Sigmoid colon (tissue), 7 donors: Measurements from ENCODE around the gene JPT2. TPM values are rescaled to one million over a fixed set of nuclear protein-coding genes. Genes with fewer than 3 reads are reported as not detected.

Experiments used
- DNase-seq: peaks from one replicate; pipeline ENCODE4 v3.0.0-alpha.2; 2019
- H3K27ac ChIP-seq, 4 donors: fragments of 200-600 bp; sonication (generic); one replicate each; pipeline ENCODE4 v1.5.1; 2016 to 2019; ENCODE audit warnings: mild to moderate bottlenecking in 1 of 4
- H3K27me3 ChIP-seq, 3 donors: fragments of 200-600 bp; sonication (generic); one replicate each; pipeline ENCODE4 v1.5.1; 2019; ENCODE audit warnings: mild to moderate bottlenecking in 1 of 3
- H3K36me3 ChIP-seq, 4 donors: fragments of 200-600 bp; sonication (generic); one replicate each; pipeline ENCODE4 v1.5.1; 2016 to 2019
- H3K4me1 ChIP-seq, 4 donors: fragments of 200-600 bp; sonication (generic); one replicate each; pipeline ENCODE4 v1.5.1; 2017 to 2019
- H3K4me3 ChIP-seq, 4 donors: fragments of 200-600 bp; sonication (generic); one replicate each; pipeline ENCODE4 v1.5.1; 2017 to 2019; ENCODE audit warnings: mild to moderate bottlenecking in 2 of 4, moderate library complexity in 1 of 4
- H3K9me3 ChIP-seq, 4 donors: fragments of 200-600 bp in 3 of 4; sonication (generic) in 3 of 4; one replicate each; pipeline versions ENCODE4 v1.5.1 to v1.6.1; 2013 to 2019
- EP300 ChIP-seq, 4 donors: sonication (generic); formaldehyde crosslinking; IDR thresholded peaks; one replicate each; pipeline ENCODE4 v1.6.1; 2017; ENCODE audit warnings: antibody characterized with exemption in 4 of 4
- POLR2A ChIP-seq, 2 donors: fragments of 450-650 bp; IDR thresholded peaks; one replicate each; pipeline ENCODE4 v1.6.1; 2016; ENCODE audit warnings: antibody characterized with exemption in 2 of 2, mild to moderate bottlenecking in 2 of 2, moderate library complexity in 2 of 2
- POLR2AphosphoS5 ChIP-seq, 4 donors: sonication (generic); formaldehyde crosslinking; IDR thresholded peaks; one replicate each; pipeline ENCODE4 v1.6.1; 2017; ENCODE audit warnings: antibody characterized with exemption in 4 of 4
- WGBS, 2 donors: extraction: QIAGEN DNeasy Blood & Tissue Kit; methylation state at CpG; one replicate each; pipeline ENCODE4 v1.1.7; 2013; 5-methylcytosine and 5-hydroxymethylcytosine counted together
- intact Hi-C: fragments of 100-400 bp; cut with DNase I; formaldehyde crosslinking; loops from one replicate; pipeline ENCODE4 v1.15.1; 2023
- polyA plus RNA-seq, 3 donors: library from polyadenylated mRNA; stranded (reverse); fragments of 200-250 nt; gene quantifications; one replicate each; pipeline ENCODE4 v1.2.3, GENCODE V29; 2013
- total RNA-seq, 4 donors: library from RNA; depleted of rRNA; stranded (reverse); fragments of >200 nt; gene quantifications; one replicate each; pipeline ENCODE4 v1.1.0, GENCODE V29; 2016
- TF ChIP-seq, protein P1 (sequence below), 4 experiments: fragments of 450-650 bp in 3 of 4; fragments of 200-600 bp in 1 of 4; IDR thresholded peaks; one replicate each; pipeline ENCODE4 v1.5.1; 2016 to 2019; ENCODE audit warnings: antibody characterized with exemption in 4 of 4, mild to moderate bottlenecking in 3 of 4, moderate library complexity in 2 of 4
- donor health status: healthy with polysubstance abuse.
- donor health status: Bipolar disorder and iron deficiency.
- donor health status: healthy.

Gene JPT2
- total and polyA plus RNA-seq, 7 donors = 12.4 to 53.7 (median 18.1) TPM

DNA sequence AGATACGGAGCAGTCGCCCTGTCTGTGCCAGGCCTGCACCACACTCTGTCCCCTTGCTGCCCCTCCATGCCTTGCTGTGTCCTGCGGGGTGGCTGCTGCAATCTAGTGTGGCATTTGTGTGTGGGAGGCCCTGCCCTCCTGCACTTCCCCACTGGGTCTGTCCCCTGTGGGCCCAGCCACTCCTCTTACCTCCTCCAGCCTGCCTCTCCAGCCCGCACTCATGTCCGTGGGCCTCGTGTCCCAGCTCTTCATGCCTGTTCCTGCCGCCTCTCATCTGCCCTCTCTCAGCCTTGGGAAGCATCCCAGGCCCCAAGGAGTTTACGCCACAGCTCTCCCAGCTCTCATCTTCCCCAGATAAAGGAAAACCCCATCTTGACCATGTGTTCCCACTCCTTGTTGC is 39.3 kb upstream of the JPT2 start:
- no peak overlapping the region for H3K4me3 ChIP-seq
- DNase-seq = no peak
- H3K36me3 ChIP-seq = peaks cover 32 to 100% (median 60%) of the 10 kb centered on the region in 4 donors
- H3K27me3 ChIP-seq = no peaks in the 10 kb centered on the region
- no peaks in the 10 kb centered on the region for H3K4me1 ChIP-seq
- intact Hi-C loops = no loop called here
- TF ChIP-seq, protein P1, sequence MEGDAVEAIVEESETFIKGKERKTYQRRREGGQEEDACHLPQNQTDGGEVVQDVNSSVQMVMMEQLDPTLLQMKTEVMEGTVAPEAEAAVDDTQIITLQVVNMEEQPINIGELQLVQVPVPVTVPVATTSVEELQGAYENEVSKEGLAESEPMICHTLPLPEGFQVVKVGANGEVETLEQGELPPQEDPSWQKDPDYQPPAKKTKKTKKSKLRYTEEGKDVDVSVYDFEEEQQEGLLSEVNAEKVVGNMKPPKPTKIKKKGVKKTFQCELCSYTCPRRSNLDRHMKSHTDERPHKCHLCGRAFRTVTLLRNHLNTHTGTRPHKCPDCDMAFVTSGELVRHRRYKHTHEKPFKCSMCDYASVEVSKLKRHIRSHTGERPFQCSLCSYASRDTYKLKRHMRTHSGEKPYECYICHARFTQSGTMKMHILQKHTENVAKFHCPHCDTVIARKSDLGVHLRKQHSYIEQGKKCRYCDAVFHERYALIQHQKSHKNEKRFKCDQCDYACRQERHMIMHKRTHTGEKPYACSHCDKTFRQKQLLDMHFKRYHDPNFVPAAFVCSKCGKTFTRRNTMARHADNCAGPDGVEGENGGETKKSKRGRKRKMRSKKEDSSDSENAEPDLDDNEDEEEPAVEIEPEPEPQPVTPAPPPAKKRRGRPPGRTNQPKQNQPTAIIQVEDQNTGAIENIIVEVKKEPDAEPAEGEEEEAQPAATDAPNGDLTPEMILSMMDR (IDR thresholded peaks at IDR 0.05) = no peak
- no peak for TF ChIP-seq POLR2A (IDR thresholded peaks at IDR 0.05)
- no peak for TF ChIP-seq EP300 (IDR thresholded peaks at IDR 0.05)
- TF ChIP-seq POLR2AphosphoS5 (IDR thresholded peaks at IDR 0.05) = no peak
- H3K9me3 ChIP-seq = no peaks in the 10 kb centered on the region
- WGBS, 2 donors = 96% methylated on average over 8 of the region's 8 CpGs
- no peak overlapping the region for H3K27ac ChIP-seq

DNA sequence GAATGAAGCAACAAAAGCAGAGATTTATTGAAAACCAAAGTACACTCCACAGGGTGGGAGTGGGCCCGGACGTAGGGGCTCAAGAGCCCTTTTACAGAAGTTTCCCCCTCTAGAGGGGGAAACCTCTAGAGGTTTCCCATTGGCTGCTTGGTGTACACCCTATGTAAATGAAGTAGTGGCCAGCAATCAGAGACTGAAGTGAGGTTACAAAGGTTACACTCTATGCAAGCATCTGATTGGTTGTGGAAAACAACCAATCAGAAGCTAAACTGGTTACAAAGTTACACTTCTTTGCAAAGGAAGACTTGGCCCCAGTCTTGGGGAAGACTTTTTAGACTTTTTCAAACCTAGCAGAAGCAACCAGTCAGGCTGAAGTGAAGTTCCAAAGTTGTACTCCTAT is 38.8 kb upstream of the JPT2 start:
- Histone ChIP-seq H3K27me3 (no peaks in the 10 kb centered on the region), H3K27ac (no peak overlapping the region), H3K4me3 (no peak overlapping the region), H3K36me3 (peaks cover 32 to 100% (median 57%) of the 10 kb centered on the region in 4 donors), H3K9me3 (no peaks in the 10 kb centered on the region), H3K4me1 (no peaks in the 10 kb centered on the region)
- no peak for DNase-seq
- 83 to 92% methylated on average over 2 of the region's 2 CpGs for WGBS, 2 donors
- TF ChIP-seq POLR2A (IDR thresholded peaks at IDR 0.05) (no peak), EP300 (IDR thresholded peaks at IDR 0.05) (no peak), POLR2AphosphoS5 (IDR thresholded peaks at IDR 0.05) (no peak)
- TF ChIP-seq, protein P1 (IDR thresholded peaks at IDR 0.05) = no peak
- intact Hi-C loops = no loop called here

DNA sequence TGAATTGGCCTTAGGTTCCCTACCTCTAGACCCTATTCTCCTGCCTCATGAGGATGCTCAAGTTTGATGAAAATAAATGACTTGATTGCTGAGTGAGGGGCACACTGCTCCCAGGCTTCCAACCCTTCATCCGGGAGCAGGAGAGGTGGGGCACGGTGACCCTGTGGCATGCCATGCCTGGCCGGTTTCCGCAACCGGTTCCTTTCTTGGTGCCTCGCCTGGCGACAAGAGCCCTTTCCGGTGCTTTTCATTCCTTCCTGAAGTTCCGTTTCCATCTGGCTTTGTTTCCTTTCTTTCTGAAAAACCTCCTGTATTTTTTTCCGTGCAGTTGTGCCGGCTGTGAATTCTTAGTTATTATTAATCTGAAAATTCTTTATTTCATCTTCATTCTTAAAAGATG is 38.2 kb upstream of the JPT2 start:
- no peaks in the 10 kb centered on the region for H3K9me3 ChIP-seq
- no peak for TF ChIP-seq EP300 (IDR thresholded peaks at IDR 0.05)
- TF ChIP-seq POLR2A (IDR thresholded peaks at IDR 0.05) = no peak
- TF ChIP-seq, protein P1 (IDR thresholded peaks at IDR 0.05) = no peak
- TF ChIP-seq POLR2AphosphoS5 (IDR thresholded peaks at IDR 0.05) = no peak
- no peaks in the 10 kb centered on the region for H3K27me3 ChIP-seq
- 93 to 95% methylated on average over 11 of the region's 11 CpGs for WGBS, 2 donors
- H3K4me3 ChIP-seq = no peak overlapping the region
- no peak for DNase-seq
- no peak overlapping the region for H3K27ac ChIP-seq
- peaks cover 32 to 100% (median 55%) of the 10 kb centered on the region in 4 donors for H3K36me3 ChIP-seq
- no peaks in the 10 kb centered on the region for H3K4me1 ChIP-seq
- intact Hi-C loops = no loop called here

DNA sequence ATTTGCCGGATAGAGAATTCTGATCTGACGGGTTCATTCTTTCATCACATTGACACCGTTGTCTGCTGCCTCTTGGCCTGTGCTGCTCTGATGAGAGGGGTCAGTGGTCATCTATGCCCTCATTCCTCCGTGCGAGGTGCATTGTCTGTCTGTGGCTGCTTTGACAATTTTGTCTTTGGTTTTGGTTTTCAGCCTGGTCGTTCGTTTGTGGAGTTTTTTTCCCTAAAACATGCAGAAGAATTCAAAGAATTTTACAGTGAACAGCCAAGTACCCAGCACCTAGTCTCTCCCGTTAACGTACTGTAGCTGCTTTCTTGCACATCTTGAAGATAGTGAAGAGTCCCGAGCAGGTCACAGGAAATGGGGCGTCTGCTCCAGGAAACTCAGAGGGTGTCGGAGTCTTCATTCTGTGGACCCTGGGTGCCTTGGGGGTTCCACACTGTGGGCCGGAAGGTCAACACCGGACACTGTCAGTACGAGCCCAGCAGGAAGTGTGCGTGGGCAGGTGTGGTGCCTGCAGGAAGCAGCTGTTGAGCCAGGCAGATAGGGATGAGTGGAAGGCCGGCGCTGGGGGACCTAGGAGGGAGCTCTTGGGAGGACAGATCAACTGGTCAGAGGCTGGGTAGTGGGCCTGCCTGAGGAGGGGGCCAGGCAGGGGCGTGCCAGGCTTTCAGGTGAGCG is 37.7 kb upstream of the JPT2 start:
- WGBS, 2 donors = 84 to 92% methylated on average over 20 of the region's 20 CpGs
- DNase-seq = no peak
- Histone ChIP-seq H3K27me3 (no peaks in the 10 kb centered on the region), H3K27ac (no peak overlapping the region), H3K4me3 (no peak overlapping the region), H3K4me1 (no peaks in the 10 kb centered on the region), H3K9me3 (no peaks in the 10 kb centered on the region), H3K36me3 (peaks cover 32 to 100% (median 54%) of the 10 kb centered on the region in 4 donors)
- intact Hi-C loops = no loop called here
- no peak for TF ChIP-seq POLR2A (IDR thresholded peaks at IDR 0.05)
- TF ChIP-seq, protein P1 (IDR thresholded peaks at IDR 0.05) = no peak
- TF ChIP-seq POLR2AphosphoS5 (IDR thresholded peaks at IDR 0.05) = no peak
- TF ChIP-seq EP300 (IDR thresholded peaks at IDR 0.05) = no peak

DNA sequence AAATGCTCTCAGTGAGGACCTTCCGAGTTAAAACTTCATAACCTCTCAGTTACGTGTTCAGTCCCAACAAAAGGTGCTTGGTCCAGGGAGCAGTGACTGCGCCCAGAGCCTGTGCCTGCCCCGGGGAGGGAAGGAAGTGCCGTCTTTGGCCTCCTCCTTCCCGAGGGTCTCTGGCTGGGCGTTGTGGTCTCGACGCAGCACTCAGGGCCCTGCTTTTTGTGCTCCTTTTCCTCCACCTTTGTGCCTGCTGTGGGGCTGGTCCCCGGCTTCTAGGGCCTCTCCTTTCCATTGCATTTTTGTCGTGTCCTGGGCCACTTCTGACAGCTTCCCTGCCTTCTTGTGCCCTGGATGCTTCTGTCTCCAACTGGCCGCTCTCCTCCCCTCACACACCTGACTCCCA is 36.8 kb upstream of the JPT2 start:
- Histone ChIP-seq H3K27me3 (no peaks in the 10 kb centered on the region), H3K9me3 (no peaks in the 10 kb centered on the region), H3K36me3 (peaks cover 32 to 100% (median 56%) of the 10 kb centered on the region in 4 donors), H3K4me3 (no peak overlapping the region), H3K4me1 (no peaks in the 10 kb centered on the region), H3K27ac (no peak overlapping the region)
- intact Hi-C loops = no loop called here
- TF ChIP-seq POLR2A (IDR thresholded peaks at IDR 0.05) (no peak), POLR2AphosphoS5 (IDR thresholded peaks at IDR 0.05) (no peak), EP300 (IDR thresholded peaks at IDR 0.05) (no peak)
- TF ChIP-seq, protein P1 (IDR thresholded peaks at IDR 0.05) = no peak
- 95 to 96% methylated on average over 12 of the region's 12 CpGs for WGBS, 2 donors
- DNase-seq = no peak
